Renal pelvis (tissue), 4 donors: ENCODE results near the gene KCMF1. TPM values are rescaled to one million over a fixed set of nuclear protein-coding genes. Genes with fewer than 3 reads are reported as not detected.

Experiments used
- DNase-seq: peaks from one replicate; pipeline ENCODE4 v3.0.0-alpha.2; 2013
- polyA plus RNA-seq, 3 donors: library from polyadenylated mRNA; unstranded; fragments of 120-200 nt; gene quantifications; one replicate each; pipeline ENCODE4 v1.2.1, GENCODE V29; 2013; ENCODE audit not compliant: insufficient read length in 3 of 3

Gene KCMF1
- polyA plus RNA-seq, 3 donors = 46.3 to 49.1 (median 47.8) TPM

- peak; percentile 52 for DNase-seq
Observed at GRCh38 chr2:84971510-84972206, 697 bp downstream of the KCMF1 start.

- DNase-seq = no peak
Observed at GRCh38 chr2:84972207-84972783, 1.3 kb downstream of the KCMF1 start.

GRCh38 chr2:84972932-84973331 lies 2.0 kb downstream of the KCMF1 start:
- no peak for DNase-seq

- DNase-seq = no peak
Observed at GRCh38 chr2:84980263-84980983, 9.5 kb downstream of the KCMF1 start.

- no peak for DNase-seq
Observed at GRCh38 chr2:84986018-84986417, 15.1 kb downstream of the KCMF1 start.

DNA sequence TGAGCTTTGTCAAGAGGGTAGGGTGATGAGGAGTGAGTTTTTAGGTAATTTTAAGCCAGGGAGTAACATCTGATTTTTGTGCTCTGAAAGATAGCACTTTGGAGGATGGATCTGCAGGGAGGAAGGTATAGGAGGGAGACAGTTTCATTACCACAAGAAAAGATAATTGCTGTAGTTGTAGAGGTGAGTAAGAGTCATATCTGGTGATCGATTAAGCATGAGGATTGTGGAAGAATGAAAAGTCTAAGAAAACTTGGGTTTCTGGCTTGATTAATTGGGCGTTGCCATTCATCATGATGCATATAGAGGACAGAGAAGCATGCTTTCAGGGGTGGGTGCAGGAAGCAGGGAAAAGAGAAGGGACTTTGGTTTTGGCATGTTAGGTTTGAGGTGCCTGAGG lies 18.5 kb downstream of the KCMF1 start:
- DNase-seq = no peak

DNA sequence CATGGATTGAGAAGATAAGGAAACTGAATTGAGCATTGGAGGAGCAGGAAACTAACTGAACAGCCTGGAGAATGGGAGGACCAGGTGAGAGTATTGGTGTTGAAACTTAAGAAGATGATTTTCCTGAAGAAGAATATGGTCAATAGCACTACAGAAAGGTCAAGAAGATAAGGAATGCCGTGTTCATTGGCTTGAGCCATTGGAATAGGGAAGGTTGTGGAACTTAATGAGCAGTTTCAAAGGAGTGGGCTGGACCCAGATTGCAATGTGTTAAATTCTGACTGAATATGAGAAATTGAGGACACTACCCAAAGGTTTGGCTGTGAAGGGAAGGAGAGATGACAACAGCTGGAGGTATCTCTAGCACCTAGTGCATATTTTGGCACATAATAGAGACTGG lies 19.0 kb downstream of the KCMF1 start:
- no peak for DNase-seq

DNA sequence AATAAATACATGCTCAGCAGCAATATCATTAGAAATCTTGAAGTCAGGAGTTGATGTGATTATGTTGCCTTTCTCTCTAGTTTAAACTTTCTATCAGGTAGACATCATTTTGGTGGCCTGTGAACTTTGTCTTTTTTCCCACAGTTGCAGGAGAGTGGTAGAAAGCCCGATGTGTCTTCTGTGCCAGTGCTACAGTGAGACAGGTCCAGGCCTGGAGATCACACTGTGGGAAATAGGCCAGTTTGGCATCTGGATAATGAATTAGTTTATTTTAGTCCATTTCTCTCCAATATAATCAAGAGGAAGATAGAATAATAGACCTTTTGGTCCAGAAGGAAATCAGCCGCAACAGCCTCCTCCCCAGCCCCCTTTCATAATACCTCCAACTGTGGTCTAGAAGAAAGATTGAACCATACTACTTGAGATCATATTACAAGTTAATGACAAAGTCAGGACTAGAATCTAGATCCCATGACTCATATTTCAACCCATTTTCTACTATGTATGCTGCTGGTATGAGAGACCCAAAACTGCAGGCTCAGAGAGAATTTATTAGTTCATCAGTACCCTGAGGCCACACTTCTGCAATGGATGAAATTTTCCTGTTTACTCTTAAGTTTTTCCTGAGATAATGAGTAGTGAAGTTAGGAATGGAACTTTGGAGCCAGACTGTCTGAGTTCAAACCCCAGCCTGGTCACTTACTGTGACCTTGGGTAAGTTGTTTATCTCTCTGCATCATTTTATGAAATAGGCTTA lies 20.6 kb downstream of the KCMF1 start:
- no peak for DNase-seq

- DNase-seq = no peak
Observed at GRCh38 chr2:84995826-84996225, 24.9 kb downstream of the KCMF1 start.

DNA sequence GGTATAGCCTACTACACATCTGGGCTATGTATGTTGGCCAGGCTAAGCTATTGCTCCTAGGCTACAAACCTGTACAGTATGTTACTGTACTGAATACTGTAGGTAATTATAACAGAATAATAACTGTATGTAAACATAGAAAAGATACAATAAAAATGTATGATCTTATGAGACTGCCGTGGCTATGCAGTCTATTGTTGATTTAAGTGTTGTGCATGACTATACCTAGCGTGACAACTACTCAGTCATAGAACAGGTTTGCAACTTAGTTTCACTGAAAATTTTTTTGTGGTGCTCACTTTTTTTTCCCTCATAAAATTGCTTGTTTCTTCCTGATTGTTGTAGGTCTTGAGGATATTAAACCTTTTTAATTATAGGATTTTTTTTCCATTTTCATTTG lies 25.9 kb downstream of the KCMF1 start:
- no peak for DNase-seq

- DNase-seq = no peak
Observed at GRCh38 chr2:84999553-84999955, 28.6 kb downstream of the KCMF1 start.

GRCh38 chr2:85001595-85001994 lies 30.6 kb downstream of the KCMF1 start:
- no peak for DNase-seq

- DNase-seq = no peak
Observed at GRCh38 chr2:85002534-85002933, 31.6 kb downstream of the KCMF1 start.

DNA sequence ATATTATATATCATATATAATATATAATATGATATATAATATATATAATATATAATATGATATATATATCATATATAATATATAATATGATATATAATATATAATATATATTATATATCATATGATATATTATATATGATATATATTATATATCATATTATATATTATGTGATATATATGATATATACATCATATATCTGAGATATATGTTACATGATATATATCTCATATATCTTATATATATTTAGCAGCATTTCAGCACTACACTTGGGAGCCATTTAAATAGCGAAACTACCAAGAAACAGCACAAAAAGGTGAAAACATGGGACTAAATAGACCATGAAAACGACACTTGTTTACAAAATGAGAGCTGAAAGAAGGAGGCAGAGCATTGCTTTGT lies 37.3 kb downstream of the KCMF1 start:
- DNase-seq = no peak

DNA sequence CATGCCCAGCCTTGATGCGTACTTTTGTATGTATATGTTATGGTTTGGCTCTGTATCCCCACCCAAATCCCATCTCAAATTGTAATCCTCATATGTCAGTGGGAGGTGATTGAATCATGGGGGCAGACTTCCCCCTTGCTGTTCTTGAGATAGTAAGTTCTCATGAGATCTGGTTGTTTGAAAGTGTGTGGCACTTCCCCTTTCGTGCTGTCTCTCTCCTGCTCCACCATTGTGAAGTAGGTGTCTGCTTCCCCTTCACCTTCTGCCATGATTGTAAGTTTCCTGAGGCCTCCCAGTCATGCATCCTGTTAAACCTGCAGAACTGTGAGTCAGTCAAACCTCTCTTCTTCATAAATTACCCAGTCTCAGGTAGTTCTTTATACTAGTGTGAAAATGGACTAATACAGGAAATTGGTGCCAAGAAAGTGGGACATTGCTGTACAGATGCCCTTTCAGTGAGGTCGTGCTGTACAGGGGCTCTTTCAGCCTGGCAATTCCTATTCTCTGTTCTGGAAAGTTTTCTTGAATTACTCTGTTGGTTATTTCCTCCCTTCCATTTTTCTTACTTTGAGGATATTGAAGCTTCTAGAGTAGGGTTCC lies 38.2 kb downstream of the KCMF1 start:
- no peak for DNase-seq

DNA sequence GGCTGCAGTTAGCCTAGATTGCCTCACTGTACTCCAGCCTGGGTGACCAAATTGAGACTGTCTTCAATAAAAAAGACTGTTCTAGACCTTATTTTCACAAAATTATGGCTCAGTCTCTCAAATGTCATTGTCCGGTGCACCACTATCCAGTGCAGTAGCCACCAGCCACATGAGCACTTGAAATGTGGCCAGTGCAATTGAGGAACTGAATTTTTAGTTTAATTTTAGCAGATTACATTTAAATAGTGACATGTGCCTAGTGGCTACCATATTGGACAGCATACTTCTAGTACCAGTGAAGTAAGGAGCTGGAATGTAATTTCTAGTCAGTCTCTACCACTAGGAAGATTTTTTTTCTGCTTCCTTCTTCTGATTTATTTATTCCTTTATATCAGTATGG lies 39.4 kb downstream of the KCMF1 start:
- DNase-seq = no peak

DNA sequence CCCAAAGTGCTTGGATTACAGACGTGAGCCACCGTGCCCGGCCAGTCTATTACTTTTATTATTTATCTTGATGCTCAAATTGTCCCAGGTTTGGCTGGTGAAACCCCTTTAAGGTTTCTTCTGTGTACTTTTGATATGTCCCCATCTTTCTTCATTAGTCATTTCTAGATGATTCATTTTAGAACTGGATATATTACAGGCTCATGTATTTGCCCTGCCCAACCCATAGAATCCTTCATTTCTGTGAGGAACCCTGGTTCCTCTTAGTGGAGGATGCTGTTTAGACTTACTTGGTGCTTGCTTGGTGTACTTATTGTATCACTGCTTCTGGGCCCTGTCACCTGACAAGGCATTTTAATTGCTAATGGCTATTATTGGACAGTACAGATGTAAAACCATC lies 40.1 kb downstream of the KCMF1 start:
- no peak for DNase-seq

- DNase-seq = no peak
Observed at GRCh38 chr2:85011747-85012146, 40.8 kb downstream of the KCMF1 start.

DNA sequence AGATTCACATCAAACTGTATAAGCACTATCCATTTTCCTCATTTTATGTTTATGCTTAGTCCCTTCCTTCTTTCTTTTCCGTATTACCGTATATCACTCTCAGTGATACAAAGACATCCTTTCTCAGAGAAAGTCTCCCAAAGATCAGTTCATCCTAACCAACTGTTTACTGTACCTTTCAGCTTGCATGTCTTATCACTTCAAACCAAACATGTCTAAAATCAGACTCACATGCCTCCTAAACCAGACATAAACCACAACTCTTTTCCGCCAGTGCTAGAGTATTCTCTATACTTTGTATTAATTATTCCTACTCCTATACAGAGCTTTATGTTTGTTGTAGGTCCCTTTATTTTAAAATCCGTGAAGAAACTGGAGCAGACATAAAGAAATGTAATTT lies 41.5 kb downstream of the KCMF1 start:
- no peak for DNase-seq

- no peak for DNase-seq
Observed at GRCh38 chr2:85012855-85013254, 41.9 kb downstream of the KCMF1 start.

- no peak for DNase-seq
Observed at GRCh38 chr2:85015653-85016360, 44.8 kb downstream of the KCMF1 start.

DNA sequence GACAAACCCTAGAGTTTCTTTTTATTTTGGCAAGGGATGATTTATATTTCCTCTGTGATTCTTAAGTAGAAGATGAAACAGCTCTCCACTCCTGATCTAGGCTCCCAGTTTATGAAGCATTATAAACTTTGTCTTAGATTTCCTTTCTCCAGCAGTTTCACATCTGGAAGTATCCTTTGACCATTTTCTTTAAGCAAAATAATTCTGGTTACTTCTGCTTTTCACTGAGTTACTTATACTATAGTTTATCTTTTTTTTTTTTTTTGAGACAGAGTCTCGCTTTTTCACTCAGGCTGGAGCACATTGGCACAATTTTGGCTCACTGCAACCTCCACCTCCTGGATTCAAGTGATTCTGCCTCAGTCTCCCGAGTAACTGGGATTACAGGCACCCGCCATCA lies 45.5 kb downstream of the KCMF1 start:
- DNase-seq = no peak
